ENCODE results near the gene HSPA12B. TPM values are rescaled to one million over a fixed set of nuclear protein-coding genes. Genes with fewer than 3 reads are reported as not detected.

HSPA12B gene
- polyA plus RNA-seq, 2 of the 4 experiments (the other 2 are of a cell fraction) = 0.37 to 1.2 TPM

Other genes with a start within 250 kb of the HSPA12B start
- not detected in 2 replicates for gene GFRA4, start 69.3 kb upstream of the HSPA12B start, polyA plus RNA-seq (2011; rRNA removed)
- gene GFRA4, start 69.3 kb upstream of the HSPA12B start, polyA plus RNA-seq (2017; fragmentation: RNase III; extraction: RNeasy Plus Mini Kit Qiagen cat#74134 plus additional on column Dnase treatment) = not detected in 3 replicates
- 0.05 and 0.08 TPM in 2 replicates for gene ADAM33, start 50.7 kb upstream of the HSPA12B start, polyA plus RNA-seq (2011; rRNA removed)
- 0.07 to 0.22 TPM (median 0.14 TPM) in 3 replicates for gene ADAM33, start 50.7 kb upstream of the HSPA12B start, polyA plus RNA-seq (2017; fragmentation: RNase III; extraction: RNeasy Plus Mini Kit Qiagen cat#74134 plus additional on column Dnase treatment)
- gene SIGLEC1, start 20.1 kb upstream of the HSPA12B start, polyA plus RNA-seq (2011; rRNA removed) = 0.01 TPM in 1 of 2 replicates, not detected in the other
- not detected in 3 replicates for gene SIGLEC1, start 20.1 kb upstream of the HSPA12B start, polyA plus RNA-seq (2017; fragmentation: RNase III; extraction: RNeasy Plus Mini Kit Qiagen cat#74134 plus additional on column Dnase treatment)
- gene ADISSP, start 35.1 kb downstream of the HSPA12B start, polyA plus RNA-seq (2011; rRNA removed) = 43.9 and 44.0 TPM in 2 replicates
- gene ADISSP, start 35.1 kb downstream of the HSPA12B start, polyA plus RNA-seq (2017; fragmentation: RNase III; extraction: RNeasy Plus Mini Kit Qiagen cat#74134 plus additional on column Dnase treatment) = 93.2 to 104 TPM (median 95.2 TPM) in 3 replicates
- 0.41 and 0.46 TPM in 2 replicates for gene SPEF1, start 48.8 kb downstream of the HSPA12B start, polyA plus RNA-seq (2011; rRNA removed)
- gene SPEF1, start 48.8 kb downstream of the HSPA12B start, polyA plus RNA-seq (2017; fragmentation: RNase III; extraction: RNeasy Plus Mini Kit Qiagen cat#74134 plus additional on column Dnase treatment) = 0.89 to 1.4 TPM (median 1.3 TPM) in 3 replicates
- 35.9 and 42.6 TPM in 2 replicates for gene CENPB, start 54.1 kb downstream of the HSPA12B start, polyA plus RNA-seq (2011; rRNA removed)
- gene CENPB, start 54.1 kb downstream of the HSPA12B start, polyA plus RNA-seq (2017; fragmentation: RNase III; extraction: RNeasy Plus Mini Kit Qiagen cat#74134 plus additional on column Dnase treatment) = 93.1 to 107 TPM (median 106 TPM) in 3 replicates
- gene CDC25B, start 63.6 kb downstream of the HSPA12B start, polyA plus RNA-seq (2011; rRNA removed) = 133 and 136 TPM in 2 replicates
- 129 to 150 TPM (median 140 TPM) in 3 replicates for gene CDC25B, start 63.6 kb downstream of the HSPA12B start, polyA plus RNA-seq (2017; fragmentation: RNase III; extraction: RNeasy Plus Mini Kit Qiagen cat#74134 plus additional on column Dnase treatment)
- 10.2 and 11.8 TPM in 2 replicates for gene AP5S1, start 87.9 kb downstream of the HSPA12B start, polyA plus RNA-seq (2011; rRNA removed)
- 17.7 to 20.6 TPM (median 19.9 TPM) in 3 replicates for gene AP5S1, start 87.9 kb downstream of the HSPA12B start, polyA plus RNA-seq (2017; fragmentation: RNase III; extraction: RNeasy Plus Mini Kit Qiagen cat#74134 plus additional on column Dnase treatment)
- 18.9 and 25.7 TPM in 2 replicates for gene MAVS, start 114.1 kb downstream of the HSPA12B start, polyA plus RNA-seq (2011; rRNA removed)
- 28.4 to 31.0 TPM (median 29.1 TPM) in 3 replicates for gene MAVS, start 114.1 kb downstream of the HSPA12B start, polyA plus RNA-seq (2017; fragmentation: RNase III; extraction: RNeasy Plus Mini Kit Qiagen cat#74134 plus additional on column Dnase treatment)
- 39.3 and 45.9 TPM in 2 replicates for gene PANK2, start 156.7 kb downstream of the HSPA12B start, polyA plus RNA-seq (2011; rRNA removed)
- gene PANK2, start 156.7 kb downstream of the HSPA12B start, polyA plus RNA-seq (2017; fragmentation: RNase III; extraction: RNeasy Plus Mini Kit Qiagen cat#74134 plus additional on column Dnase treatment) = 40.3 to 44.6 TPM (median 43.8 TPM) in 3 replicates